ENCODE data around the gene ATP2B2. TPM values are rescaled to one million over a fixed set of nuclear protein-coding genes. Genes with fewer than 3 reads are reported as not detected.

ATP2B2 gene
- total RNA-seq, 1 experiment from 2014 or later: not detected

DNA sequence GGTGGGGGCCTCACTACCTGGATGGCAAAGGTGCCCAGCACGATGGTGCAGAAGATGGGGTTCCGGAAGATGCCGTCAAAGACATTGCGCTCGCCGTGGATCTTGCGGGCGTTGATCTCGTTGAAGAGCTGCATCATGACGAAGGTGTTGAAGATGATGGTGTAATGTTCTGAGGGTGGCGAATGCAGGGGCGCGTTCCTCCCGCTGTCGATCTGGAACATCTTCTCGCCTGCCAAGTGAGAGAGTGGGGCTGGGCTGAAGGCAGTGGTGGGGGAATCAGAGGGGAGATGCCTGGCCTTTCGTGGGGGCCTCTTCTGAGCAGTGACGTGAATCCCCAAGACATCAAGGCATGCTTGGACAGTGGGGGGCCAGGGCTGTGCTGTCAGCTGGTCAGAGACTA, 164.9 kb downstream of the ATP2B2 start:
- H3K4me3 ChIP-seq (replicated peaks in 1 of 2; ENCODE audit: low read depth in 1 of 2, low read length in 2 of 2): no peak overlapping the region
- H3K9me3 ChIP-seq (ENCODE audit: control insufficient read depth in 1 of 2, insufficient read depth in 1 of 2, low read depth in 1 of 2, low read length in 2 of 2): no peaks in the 10 kb centered on the region
- CTCF ChIA-PET: no interaction called here
- intact Hi-C loops (cut with micrococcal nuclease): loop anchor here (5.0 kb wide), 1 partner anchor 362 kb away; no protein-coding TSS in a partner anchor
- no TSS peak for BruUV-seq (replicated peaks)
- no peak overlapping the region for H3K4me2 ChIP-seq (ENCODE audit: low read length)
- H3K27me3 ChIP-seq (ENCODE audit: insufficient read depth, low read length): no peaks in the 10 kb centered on the region
- H3K79me2 ChIP-seq (ENCODE audit: insufficient read depth, low read length): no peaks in the 10 kb centered on the region
- POLR2A ChIA-PET: no interaction called here
- H2AFZ ChIP-seq (ENCODE audit: low read depth, low read length, poor library complexity, severe bottlenecking): no peak overlapping the region
- ATAC-seq (no peak), DNase-seq (ENCODE audit: low read depth, low spot score) (no peak)
- H3K27ac ChIP-seq (ENCODE audit: low read depth, low read length): no peak overlapping the region
- no peak overlapping the region for H3K9ac ChIP-seq (ENCODE audit: low read length)
- RAD21 ChIA-PET (ENCODE audit: low non-redundant PET in 1 of 2, low total read pairs in 2 of 2, uncharacterized antibody in 2 of 2, unreplicated experiment in 2 of 2): no interaction called here
- no peaks in the 10 kb centered on the region for H3K4me1 ChIP-seq (ENCODE audit: control insufficient read depth in 1 of 2, insufficient read depth in 2 of 2, low read length in 2 of 2)
- no peaks in the 10 kb centered on the region for H3K36me3 ChIP-seq (ENCODE audit: control insufficient read depth in 1 of 2, insufficient read depth in 2 of 2, low read length in 2 of 2)
- H4K20me1 ChIP-seq (ENCODE audit: insufficient read depth): no peaks in the 10 kb centered on the region
- TF ChIP-seq YY1 (IDR thresholded peaks at IDR 0.05; ENCODE audit: extremely low read depth, insufficient replicate concordance, low read depth, low read length) (no peak), ELF1 (IDR thresholded peaks at IDR 0.05; ENCODE audit: borderline replicate concordance, low read depth) (no peak), POLR2A (IDR thresholded peaks at IDR 0.05; ENCODE audit: borderline replicate concordance, extremely low read depth, insufficient read depth, insufficient read length) (no peak), TCF7L2 (IDR thresholded peaks at IDR 0.05; ENCODE audit: borderline replicate concordance, extremely low read depth, insufficient read depth, insufficient read length) (no peak), EZH2 (IDR thresholded peaks at IDR 0.05) (no peak), EZH2phosphoT487 (IDR thresholded peaks at IDR 0.05; ENCODE audit: borderline replicate concordance) (no peak), CEBPB (IDR thresholded peaks at IDR 0.05; ENCODE audit: low read depth) (no peak), POLR2AphosphoS5 (IDR thresholded peaks at IDR 0.05; ENCODE audit: low read depth, low read length) (no peak), ZNF274 (IDR thresholded peaks at IDR 0.05; ENCODE audit: low read depth, low read length) (no peak), RAD21 (IDR thresholded peaks at IDR 0.05; ENCODE audit: low read depth) (no peak), SIN3A (IDR thresholded peaks at IDR 0.05; ENCODE audit: low read depth) (no peak), SP1 (IDR thresholded peaks at IDR 0.05; ENCODE audit: low read depth) (no peak), ZFX (IDR thresholded peaks at IDR 0.05) (no peak), CBX3 (IDR thresholded peaks at IDR 0.05; ENCODE audit: low read depth) (no peak), JUND (IDR thresholded peaks at IDR 0.05) (no peak)
- TF ChIP-seq, protein P1, sequence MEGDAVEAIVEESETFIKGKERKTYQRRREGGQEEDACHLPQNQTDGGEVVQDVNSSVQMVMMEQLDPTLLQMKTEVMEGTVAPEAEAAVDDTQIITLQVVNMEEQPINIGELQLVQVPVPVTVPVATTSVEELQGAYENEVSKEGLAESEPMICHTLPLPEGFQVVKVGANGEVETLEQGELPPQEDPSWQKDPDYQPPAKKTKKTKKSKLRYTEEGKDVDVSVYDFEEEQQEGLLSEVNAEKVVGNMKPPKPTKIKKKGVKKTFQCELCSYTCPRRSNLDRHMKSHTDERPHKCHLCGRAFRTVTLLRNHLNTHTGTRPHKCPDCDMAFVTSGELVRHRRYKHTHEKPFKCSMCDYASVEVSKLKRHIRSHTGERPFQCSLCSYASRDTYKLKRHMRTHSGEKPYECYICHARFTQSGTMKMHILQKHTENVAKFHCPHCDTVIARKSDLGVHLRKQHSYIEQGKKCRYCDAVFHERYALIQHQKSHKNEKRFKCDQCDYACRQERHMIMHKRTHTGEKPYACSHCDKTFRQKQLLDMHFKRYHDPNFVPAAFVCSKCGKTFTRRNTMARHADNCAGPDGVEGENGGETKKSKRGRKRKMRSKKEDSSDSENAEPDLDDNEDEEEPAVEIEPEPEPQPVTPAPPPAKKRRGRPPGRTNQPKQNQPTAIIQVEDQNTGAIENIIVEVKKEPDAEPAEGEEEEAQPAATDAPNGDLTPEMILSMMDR (IDR thresholded peaks at IDR 0.05 in 2 of 3, conservative IDR thresholded peaks at IDR 0.05 in 1 of 3; ENCODE audit: borderline replicate concordance in 1 of 3, insufficient read depth in 1 of 3, low read depth in 2 of 3, low read length in 2 of 3): no peak
- TF ChIP-seq, protein P2, sequence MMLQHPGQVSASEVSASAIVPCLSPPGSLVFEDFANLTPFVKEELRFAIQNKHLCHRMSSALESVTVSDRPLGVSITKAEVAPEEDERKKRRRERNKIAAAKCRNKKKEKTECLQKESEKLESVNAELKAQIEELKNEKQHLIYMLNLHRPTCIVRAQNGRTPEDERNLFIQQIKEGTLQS (IDR thresholded peaks at IDR 0.05): no peak
- TF ChIP-seq, protein P3, sequence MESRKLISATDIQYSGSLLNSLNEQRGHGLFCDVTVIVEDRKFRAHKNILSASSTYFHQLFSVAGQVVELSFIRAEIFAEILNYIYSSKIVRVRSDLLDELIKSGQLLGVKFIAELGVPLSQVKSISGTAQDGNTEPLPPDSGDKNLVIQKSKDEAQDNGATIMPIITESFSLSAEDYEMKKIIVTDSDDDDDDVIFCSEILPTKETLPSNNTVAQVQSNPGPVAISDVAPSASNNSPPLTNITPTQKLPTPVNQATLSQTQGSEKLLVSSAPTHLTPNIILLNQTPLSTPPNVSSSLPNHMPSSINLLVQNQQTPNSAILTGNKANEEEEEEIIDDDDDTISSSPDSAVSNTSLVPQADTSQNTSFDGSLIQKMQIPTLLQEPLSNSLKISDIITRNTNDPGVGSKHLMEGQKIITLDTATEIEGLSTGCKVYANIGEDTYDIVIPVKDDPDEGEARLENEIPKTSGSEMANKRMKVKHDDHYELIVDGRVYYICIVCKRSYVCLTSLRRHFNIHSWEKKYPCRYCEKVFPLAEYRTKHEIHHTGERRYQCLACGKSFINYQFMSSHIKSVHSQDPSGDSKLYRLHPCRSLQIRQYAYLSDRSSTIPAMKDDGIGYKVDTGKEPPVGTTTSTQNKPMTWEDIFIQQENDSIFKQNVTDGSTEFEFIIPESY (IDR thresholded peaks at IDR 0.05; ENCODE audit: extremely low read depth, insufficient replicate concordance, low read length): no peak
- TF ChIP-seq, protein P4, sequence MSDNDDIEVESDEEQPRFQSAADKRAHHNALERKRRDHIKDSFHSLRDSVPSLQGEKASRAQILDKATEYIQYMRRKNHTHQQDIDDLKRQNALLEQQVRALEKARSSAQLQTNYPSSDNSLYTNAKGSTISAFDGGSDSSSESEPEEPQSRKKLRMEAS (IDR thresholded peaks at IDR 0.05): no peak
- TF ChIP-seq, protein P5, sequence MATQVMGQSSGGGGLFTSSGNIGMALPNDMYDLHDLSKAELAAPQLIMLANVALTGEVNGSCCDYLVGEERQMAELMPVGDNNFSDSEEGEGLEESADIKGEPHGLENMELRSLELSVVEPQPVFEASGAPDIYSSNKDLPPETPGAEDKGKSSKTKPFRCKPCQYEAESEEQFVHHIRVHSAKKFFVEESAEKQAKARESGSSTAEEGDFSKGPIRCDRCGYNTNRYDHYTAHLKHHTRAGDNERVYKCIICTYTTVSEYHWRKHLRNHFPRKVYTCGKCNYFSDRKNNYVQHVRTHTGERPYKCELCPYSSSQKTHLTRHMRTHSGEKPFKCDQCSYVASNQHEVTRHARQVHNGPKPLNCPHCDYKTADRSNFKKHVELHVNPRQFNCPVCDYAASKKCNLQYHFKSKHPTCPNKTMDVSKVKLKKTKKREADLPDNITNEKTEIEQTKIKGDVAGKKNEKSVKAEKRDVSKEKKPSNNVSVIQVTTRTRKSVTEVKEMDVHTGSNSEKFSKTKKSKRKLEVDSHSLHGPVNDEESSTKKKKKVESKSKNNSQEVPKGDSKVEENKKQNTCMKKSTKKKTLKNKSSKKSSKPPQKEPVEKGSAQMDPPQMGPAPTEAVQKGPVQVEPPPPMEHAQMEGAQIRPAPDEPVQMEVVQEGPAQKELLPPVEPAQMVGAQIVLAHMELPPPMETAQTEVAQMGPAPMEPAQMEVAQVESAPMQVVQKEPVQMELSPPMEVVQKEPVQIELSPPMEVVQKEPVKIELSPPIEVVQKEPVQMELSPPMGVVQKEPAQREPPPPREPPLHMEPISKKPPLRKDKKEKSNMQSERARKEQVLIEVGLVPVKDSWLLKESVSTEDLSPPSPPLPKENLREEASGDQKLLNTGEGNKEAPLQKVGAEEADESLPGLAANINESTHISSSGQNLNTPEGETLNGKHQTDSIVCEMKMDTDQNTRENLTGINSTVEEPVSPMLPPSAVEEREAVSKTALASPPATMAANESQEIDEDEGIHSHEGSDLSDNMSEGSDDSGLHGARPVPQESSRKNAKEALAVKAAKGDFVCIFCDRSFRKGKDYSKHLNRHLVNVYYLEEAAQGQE (IDR thresholded peaks at IDR 0.05; ENCODE audit: low read depth): no peak
- H3K9me2 ChIP-seq (ENCODE audit: insufficient read depth): no peaks in the 10 kb centered on the region

Data from HCT116 (cell line).